Hematopoietic multipotent progenitor cell treated with erythropoietin and hydrocortisone succinate and interleukin-3 and kit ligand, for 6 days (in vitro differentiated cells): Measurements from ENCODE around the gene MYH11.

Source experiments
- DNase-seq: peaks from one replicate; pipeline ENCODE4 v3.0.0-alpha.2; 2015

Gene MYH11

GRCh38 chr16:15775209-15775608 lies 81.6 kb downstream of the MYH11 start:
- DNase-seq: peak; percentile 32

GRCh38 chr16:15773968-15774367 lies 82.9 kb downstream of the MYH11 start:
- no peak for DNase-seq

- no peak for DNase-seq
Observed at GRCh38 chr16:15772579-15773293, 84.1 kb downstream of the MYH11 start.

- DNase-seq: no peak
Observed at GRCh38 chr16:15771694-15772093, 85.1 kb downstream of the MYH11 start.

GRCh38 chr16:15770512-15770911 lies 86.3 kb downstream of the MYH11 start:
- no peak for DNase-seq

- no peak for DNase-seq
Observed at GRCh38 chr16:15770107-15770506, 86.7 kb downstream of the MYH11 start.

GRCh38 chr16:15769239-15769638 lies 87.6 kb downstream of the MYH11 start:
- no peak for DNase-seq

- DNase-seq: no peak
Observed at GRCh38 chr16:15768201-15768600, 88.6 kb downstream of the MYH11 start.

- no peak for DNase-seq
Observed at GRCh38 chr16:15766918-15767317, 89.9 kb downstream of the MYH11 start.

GRCh38 chr16:15765880-15766279 lies 90.9 kb downstream of the MYH11 start:
- peak; percentile 86 for DNase-seq

GRCh38 chr16:15765116-15765515 lies 91.7 kb downstream of the MYH11 start:
- DNase-seq: no peak

GRCh38 chr16:15764112-15764511 lies 92.7 kb downstream of the MYH11 start:
- no peak for DNase-seq

- no peak for DNase-seq
Observed at GRCh38 chr16:15760129-15760528, 96.7 kb downstream of the MYH11 start.

GRCh38 chr16:15759070-15759469 lies 97.8 kb downstream of the MYH11 start:
- DNase-seq: no peak

- no peak for DNase-seq
Observed at GRCh38 chr16:15757630-15758251, 99.1 kb downstream of the MYH11 start.

- no peak for DNase-seq
Observed at GRCh38 chr16:15757077-15757386, 99.8 kb downstream of the MYH11 start.

GRCh38 chr16:15754821-15755534 lies 101.8 kb downstream of the MYH11 start:
- no peak for DNase-seq

GRCh38 chr16:15752717-15753488 lies 103.9 kb downstream of the MYH11 start:
- DNase-seq: no peak

GRCh38 chr16:15751940-15752339 lies 104.9 kb downstream of the MYH11 start:
- DNase-seq: no peak

GRCh38 chr16:15749985-15750384 lies 106.8 kb downstream of the MYH11 start:
- DNase-seq: no peak

GRCh38 chr16:15749371-15749770 lies 107.5 kb downstream of the MYH11 start:
- DNase-seq: no peak

- DNase-seq: no peak
Observed at GRCh38 chr16:15748654-15749053, 108.2 kb downstream of the MYH11 start.

GRCh38 chr16:15747937-15748336 lies 108.9 kb downstream of the MYH11 start:
- DNase-seq: no peak

GRCh38 chr16:15746332-15746731 lies 110.5 kb downstream of the MYH11 start:
- DNase-seq: no peak
